ENCODE measurements around the gene CREB5.

GRCh38 chr7:28847176-28847575 lies 434.9 kb downstream of the CREB5 start:
- no peak for TF ChIP-seq POLR2A (IDR thresholded peaks at IDR 0.05)
- TF ChIP-seq, protein P1, sequence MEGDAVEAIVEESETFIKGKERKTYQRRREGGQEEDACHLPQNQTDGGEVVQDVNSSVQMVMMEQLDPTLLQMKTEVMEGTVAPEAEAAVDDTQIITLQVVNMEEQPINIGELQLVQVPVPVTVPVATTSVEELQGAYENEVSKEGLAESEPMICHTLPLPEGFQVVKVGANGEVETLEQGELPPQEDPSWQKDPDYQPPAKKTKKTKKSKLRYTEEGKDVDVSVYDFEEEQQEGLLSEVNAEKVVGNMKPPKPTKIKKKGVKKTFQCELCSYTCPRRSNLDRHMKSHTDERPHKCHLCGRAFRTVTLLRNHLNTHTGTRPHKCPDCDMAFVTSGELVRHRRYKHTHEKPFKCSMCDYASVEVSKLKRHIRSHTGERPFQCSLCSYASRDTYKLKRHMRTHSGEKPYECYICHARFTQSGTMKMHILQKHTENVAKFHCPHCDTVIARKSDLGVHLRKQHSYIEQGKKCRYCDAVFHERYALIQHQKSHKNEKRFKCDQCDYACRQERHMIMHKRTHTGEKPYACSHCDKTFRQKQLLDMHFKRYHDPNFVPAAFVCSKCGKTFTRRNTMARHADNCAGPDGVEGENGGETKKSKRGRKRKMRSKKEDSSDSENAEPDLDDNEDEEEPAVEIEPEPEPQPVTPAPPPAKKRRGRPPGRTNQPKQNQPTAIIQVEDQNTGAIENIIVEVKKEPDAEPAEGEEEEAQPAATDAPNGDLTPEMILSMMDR (IDR thresholded peaks at IDR 0.05) = no peak
